Endothelial cell of umbilical vein (primary cell): ENCODE results near the gene SLC11A2.

ENCODE experiments used
- CTCF ChIP-seq, 2 donors: IDR thresholded peaks; 1 replicate in 1 of 2; 2 replicates in 1 of 2; pipeline ENCODE4 v1.5.1; 2011; ENCODE audit warnings: low read length in 2 of 2, mild to moderate bottlenecking in 2 of 2, moderate library complexity in 2 of 2, control low read depth in 1 of 2, inconsistent platforms in 1 of 2, low read depth in 1 of 2; ENCODE audit not compliant: insufficient read depth in 1 of 2; ENCODE audit errors: extremely low read depth in 1 of 2
- EZH2 ChIP-seq: IDR thresholded peaks from 2 replicates; pipeline ENCODE4 v1.6.1; 2012; ENCODE audit warnings: borderline replicate concordance, low read depth, mild to moderate bottlenecking, moderate library complexity, low read length, inconsistent platforms; ENCODE audit not compliant: severe bottlenecking
- FOS ChIP-seq: IDR thresholded peaks from 2 replicates; pipeline ENCODE4 v1.6.1; 2011; ENCODE audit warnings: mild to moderate bottlenecking, low read length, moderate library complexity, borderline replicate concordance; ENCODE audit not compliant: insufficient read depth
- GATA2 ChIP-seq: IDR thresholded peaks from 2 replicates; pipeline ENCODE4 v1.7.0; 2011; ENCODE audit warnings: low read depth, mild to moderate bottlenecking, moderate library complexity, mixed read lengths, low read length; ENCODE audit not compliant: insufficient read length, insufficient read depth
- JUN ChIP-seq: IDR thresholded peaks from 2 replicates; pipeline ENCODE4 v1.6.1; 2011; ENCODE audit warnings: borderline replicate concordance, low read depth; ENCODE audit not compliant: insufficient read length, insufficient read depth
- MAX ChIP-seq: IDR thresholded peaks from 2 replicates; pipeline ENCODE4 v1.6.1; 2011; ENCODE audit not compliant: insufficient read depth, insufficient read length
- MYC ChIP-seq: IDR thresholded peaks from one replicate; pipeline ENCODE4 v1.6.1; 2011; ENCODE audit warnings: mild to moderate bottlenecking, low read depth, low read length
- POLR2A ChIP-seq: IDR thresholded peaks from 2 replicates; pipeline ENCODE4 v1.6.1; 2012; ENCODE audit warnings: low read depth, mild to moderate bottlenecking, control low read depth, low read length
- POLR2AphosphoS5 ChIP-seq: IDR thresholded peaks from 2 replicates; pipeline ENCODE4 v1.6.1; 2012; ENCODE audit warnings: low read depth, mild to moderate bottlenecking, control low read depth, low read length, moderate library complexity; ENCODE audit not compliant: insufficient read depth

DNA sequence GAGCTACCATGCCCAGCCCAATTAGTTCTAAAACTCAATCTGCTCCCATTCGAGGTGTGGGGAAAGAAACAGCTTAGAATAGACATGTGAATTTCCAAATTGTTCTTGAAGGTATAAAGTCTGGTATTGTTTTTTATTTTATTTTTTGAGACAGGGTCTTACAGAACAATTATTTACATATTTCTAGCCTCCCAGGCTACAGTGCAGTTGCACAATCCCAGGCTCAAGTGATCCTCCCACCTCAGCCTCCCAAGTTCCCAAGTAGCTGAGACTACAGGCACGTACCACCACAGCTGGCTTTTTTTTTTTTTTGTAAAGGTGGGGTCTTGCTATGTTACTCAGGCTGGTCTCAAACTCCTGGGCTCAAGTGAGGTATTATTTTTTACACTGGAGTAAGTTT, 6.3 kb downstream of the SLC11A2 start:
- TF ChIP-seq CTCF (IDR thresholded peaks at IDR 0.05; ENCODE audit: extremely low read depth in 1 of 2, insufficient read depth in 1 of 2, low read depth in 1 of 2, low read length in 2 of 2) (no peak), EZH2 (no peak), POLR2A (no peak), FOS (no peak), MAX (no peak), POLR2AphosphoS5 (no peak), JUN (no peak), GATA2 (no peak), MYC (no peak)
